ENCODE results near the gene ZNF567. TPM values are rescaled to one million over a fixed set of nuclear protein-coding genes. Genes with fewer than 3 reads are reported as not detected.
A peak's percentile ranks its signal among the peaks of the same experiment; 100 is the strongest.

The ZNF567 gene
- total RNA-seq, 1 donor from 2014 or later, result 5.8 TPM

- no peak for DNase-seq
- H3K27me3 Mint-ChIP-seq (ENCODE audit: unreplicated experiment), result peaks cover 15% of the 10 kb centered on the region
- H3K27ac Mint-ChIP-seq (ENCODE audit: unreplicated experiment), result no peak overlapping the region
- H3K4me1 Mint-ChIP-seq (ENCODE audit: low read depth, unreplicated experiment), result peaks cover 5% of the 10 kb centered on the region
- peaks cover 27% of the 10 kb centered on the region for H3K36me3 Mint-ChIP-seq (ENCODE audit: unreplicated experiment)
- peak overlapping the region; percentile 87 for H3K4me3 Mint-ChIP-seq (ENCODE audit: unreplicated experiment)
- no peak for TF ChIP-seq CTCF (IDR thresholded peaks at IDR 0.05; ENCODE audit: partially characterized antibody, unreplicated experiment)
- peaks cover 19% of the 10 kb centered on the region for H3K9me3 Mint-ChIP-seq (ENCODE audit: unreplicated experiment)
Measured at GRCh38 chr19:36685835-36686234, 1.6 kb upstream of the ZNF567 start.

GRCh38 chr19:36686365-36687213 is 823 bp upstream of the ZNF567 start:
- no peak for DNase-seq
- Mint-ChIP-seq H3K4me1 (ENCODE audit: low read depth, unreplicated experiment) (peaks cover 5% of the 10 kb centered on the region), H3K27ac (ENCODE audit: unreplicated experiment) (peak overlapping the region; percentile 85), H3K4me3 (ENCODE audit: unreplicated experiment) (peak overlapping the region; percentile 87), H3K9me3 (ENCODE audit: unreplicated experiment) (peaks cover 19% of the 10 kb centered on the region), H3K27me3 (ENCODE audit: unreplicated experiment) (peaks cover 15% of the 10 kb centered on the region), H3K36me3 (ENCODE audit: unreplicated experiment) (peaks cover 28% of the 10 kb centered on the region)
- no peak for TF ChIP-seq CTCF (IDR thresholded peaks at IDR 0.05; ENCODE audit: partially characterized antibody, unreplicated experiment)

GRCh38 chr19:36688058-36688457 is 646 bp downstream of the ZNF567 start:
- DNase-seq, result no peak
- Mint-ChIP-seq H3K27ac (ENCODE audit: unreplicated experiment) (peak overlapping the region; percentile 85), H3K9me3 (ENCODE audit: unreplicated experiment) (peaks cover 20% of the 10 kb centered on the region), H3K4me3 (ENCODE audit: unreplicated experiment) (peak overlapping the region; percentile 87), H3K27me3 (ENCODE audit: unreplicated experiment) (peaks cover 15% of the 10 kb centered on the region), H3K36me3 (ENCODE audit: unreplicated experiment) (peaks cover 36% of the 10 kb centered on the region), H3K4me1 (ENCODE audit: low read depth, unreplicated experiment) (peaks cover 5% of the 10 kb centered on the region)
- no peak for TF ChIP-seq CTCF (IDR thresholded peaks at IDR 0.05; ENCODE audit: partially characterized antibody, unreplicated experiment)

- no peak overlapping the region for H3K4me3 Mint-ChIP-seq (ENCODE audit: unreplicated experiment)
- peaks cover 21% of the 10 kb centered on the region for H3K9me3 Mint-ChIP-seq (ENCODE audit: unreplicated experiment)
- H3K36me3 Mint-ChIP-seq (ENCODE audit: unreplicated experiment), result peaks cover 42% of the 10 kb centered on the region
- TF ChIP-seq CTCF (IDR thresholded peaks at IDR 0.05; ENCODE audit: partially characterized antibody, unreplicated experiment), result no peak
- no peaks in the 10 kb centered on the region for H3K4me1 Mint-ChIP-seq (ENCODE audit: low read depth, unreplicated experiment)
- DNase-seq, result no peak
- H3K27ac Mint-ChIP-seq (ENCODE audit: unreplicated experiment), result no peak overlapping the region
- peaks cover 1% of the 10 kb centered on the region for H3K27me3 Mint-ChIP-seq (ENCODE audit: unreplicated experiment)
Measured at GRCh38 chr19:36707134-36707533, 19.7 kb downstream of the ZNF567 start.

- no peak overlapping the region for H3K4me3 Mint-ChIP-seq (ENCODE audit: unreplicated experiment)
- peaks cover 60% of the 10 kb centered on the region for H3K36me3 Mint-ChIP-seq (ENCODE audit: unreplicated experiment)
- H3K4me1 Mint-ChIP-seq (ENCODE audit: low read depth, unreplicated experiment), result no peaks in the 10 kb centered on the region
- DNase-seq, result no peak
- H3K27me3 Mint-ChIP-seq (ENCODE audit: unreplicated experiment), result peaks cover 1% of the 10 kb centered on the region
- TF ChIP-seq CTCF (IDR thresholded peaks at IDR 0.05; ENCODE audit: partially characterized antibody, unreplicated experiment), result no peak
- peaks cover 15% of the 10 kb centered on the region for H3K9me3 Mint-ChIP-seq (ENCODE audit: unreplicated experiment)
- no peak overlapping the region for H3K27ac Mint-ChIP-seq (ENCODE audit: unreplicated experiment)
Measured at GRCh38 chr19:36709423-36709822, 22.0 kb downstream of the ZNF567 start.
